Measurements from ENCODE around the gene DPAGT1.

The DPAGT1 gene

GRCh38 chr11:119084663-119085436 lies 16.8 kb downstream of the DPAGT1 start, which contains the start of gene HMBS:
TSS of gene HMBS (plus strand) at chr11:119084881. CDS start at chr11:119085034, 153 bp downstream.
- no peak for TF ChIP-seq CTCF (conservative IDR thresholded peaks at IDR 0.05)
- TF ChIP-seq ZFX (IDR thresholded peaks at IDR 0.05): no peak
- H3K27ac ChIP-seq: peak within 1 kb of the TSS; percentile 85

GRCh38 chr11:119081682-119082260 lies 19.9 kb downstream of the DPAGT1 start:
- TF ChIP-seq CTCF (conservative IDR thresholded peaks at IDR 0.05): no peak
- TF ChIP-seq ZFX (IDR thresholded peaks at IDR 0.05): no peak
- H3K27ac ChIP-seq: no peak overlapping the region

GRCh38 chr11:119078675-119079420 lies 22.8 kb downstream of the DPAGT1 start:
- no peak overlapping the region for H3K27ac ChIP-seq
- TF ChIP-seq ZFX (IDR thresholded peaks at IDR 0.05): no peak

GRCh38 chr11:119077839-119078238 lies 23.8 kb downstream of the DPAGT1 start:
- no peak overlapping the region for H3K27ac ChIP-seq
- TF ChIP-seq CTCF (conservative IDR thresholded peaks at IDR 0.05) (no peak), ZFX (IDR thresholded peaks at IDR 0.05) (no peak)

- peak within 1 kb of the TSS; percentile 83 for H3K27ac ChIP-seq
Measured at GRCh38 chr11:119067371-119068222, 34.1 kb downstream of the DPAGT1 start, which contains the start of gene VPS11. TSS of gene VPS11 (plus strand) at chr11:119067818. CDS start at chr11:119067824, 6 bp downstream.

GRCh38 chr11:119065369-119065768 lies 36.3 kb downstream of the DPAGT1 start:
- H3K27ac ChIP-seq: no peak overlapping the region
- TF ChIP-seq CTCF (conservative IDR thresholded peaks at IDR 0.05): no peak; the same call in 1 of the 2 replicates
- TF ChIP-seq ZFX (IDR thresholded peaks at IDR 0.05): no peak

More at GRCh38 chr11:119067371-119068222, 34.1 kb downstream of the DPAGT1 start, which contains the start of gene VPS11:
- TF ChIP-seq CTCF (conservative IDR thresholded peaks at IDR 0.05) (no peak), ZFX (IDR thresholded peaks at IDR 0.05) (no peak)

- TF ChIP-seq CTCF (conservative IDR thresholded peaks at IDR 0.05) (no peak), ZFX (IDR thresholded peaks at IDR 0.05) (no peak)
- H3K27ac ChIP-seq: 0 out of 2 replicates have a peak overlapping the region, but pooled peaks have one; percentile 3
Measured at GRCh38 chr11:119062779-119063178, 38.9 kb downstream of the DPAGT1 start.
